CD4-positive, alpha-beta T cell (primary cell): ENCODE data around the gene MSRB3. TPM values are rescaled to one million over a fixed set of nuclear protein-coding genes. Genes with fewer than 3 reads are reported as not detected.
"Not testable (repeated sequence)": the region's sequence is repeated elsewhere in the genome, so short reads cannot be mapped to it uniquely, and the experiment has no call there.

Source experiments
- ATAC-seq: fragments of 200-7000 bp; cut with Tn5 transposase; one replicate; pipeline ENCODE4 v1.10.0; 2022; ENCODE audit warnings: mild to moderate bottlenecking; ENCODE audit not compliant: poor library complexity
- CTCF ChIA-PET: fragments of 350-600 bp; sonication (Branson Sonifier 250); formaldehyde crosslinking; loops from one replicate; lab custom pipeline; 2021; ENCODE audit warnings: antibody characterized with exemption, inconsistent platforms; lab: Charles Lee
- POLR2A ChIA-PET: fragments of 350-600 bp; sonication (Branson Sonifier 250); formaldehyde crosslinking; loops from one replicate; lab custom pipeline; 2021; ENCODE audit warnings: antibody characterized with exemption, inconsistent platforms; lab: Charles Lee
- DNase-seq, 14 experiments: peaks; one replicate each; pipeline ENCODE4 v3.0.0-alpha.2; 2013 to 2020; ENCODE audit warnings: mixed read lengths in 2 of 14
- H3K27ac ChIP-seq, 2 donors: one replicate each; pipeline versions ENCODE4 v1.5.1 to v1.7.0; 2013; ENCODE audit warnings: low read length in 2 of 2, low read depth in 1 of 2, mild to moderate bottlenecking in 1 of 2
- H3K27me3 ChIP-seq, 2 experiments: 1 replicate in 1 of 2; 2 replicates in 1 of 2; pipeline versions ENCODE4 v1.6.1 to v1.7.0; 2013; ENCODE audit warnings: low read length in 2 of 2, control low read depth in 1 of 2, mild to moderate bottlenecking in 1 of 2, moderate library complexity in 1 of 2; ENCODE audit not compliant: insufficient read depth in 2 of 2, control insufficient read depth in 1 of 2
- H3K36me3 ChIP-seq: one replicate; pipeline ENCODE4 v1.6.1; 2013; ENCODE audit warnings: low read length, control low read depth; ENCODE audit not compliant: insufficient read depth
- H3K4me1 ChIP-seq: one replicate; pipeline ENCODE4 v1.6.1; 2013; ENCODE audit warnings: low read length, control low read depth; ENCODE audit not compliant: insufficient read depth
- H3K4me3 ChIP-seq: one replicate; pipeline ENCODE4 v1.5.1; 2013; ENCODE audit warnings: mild to moderate bottlenecking, low read length, moderate library complexity
- H3K9me3 ChIP-seq, 2 experiments: 1 replicate in 1 of 2; 2 replicates in 1 of 2; pipeline versions ENCODE4 v1.6.1 to v1.7.0; 2013; ENCODE audit warnings: low read length in 2 of 2, mild to moderate bottlenecking in 2 of 2, control low read depth in 1 of 2, moderate library complexity in 1 of 2; ENCODE audit not compliant: control insufficient read depth in 1 of 2, insufficient read depth in 1 of 2
- H3K27ac Mint-ChIP-seq: one replicate; pipeline ENCODE4 v1.8.0; 2020; ENCODE audit warnings: mixed read lengths
- H3K27me3 Mint-ChIP-seq: one replicate; pipeline ENCODE4 v1.8.0; 2021; ENCODE audit warnings: mixed read lengths
- H3K36me3 Mint-ChIP-seq: one replicate; pipeline ENCODE4 v1.8.0; 2021; ENCODE audit warnings: low read depth, mixed read lengths
- H3K4me1 Mint-ChIP-seq: one replicate; pipeline ENCODE4 v1.8.0; 2021; ENCODE audit warnings: low read depth, mixed read lengths
- H3K4me3 Mint-ChIP-seq: one replicate; pipeline ENCODE4 v1.8.0; 2020; ENCODE audit warnings: mild to moderate bottlenecking, mixed read lengths
- H3K9me3 Mint-ChIP-seq: one replicate; pipeline ENCODE4 v1.8.0; 2020; ENCODE audit warnings: mixed read lengths
- intact Hi-C, 2 experiments: fragments of 100-400 bp; cut with DNase I in 1 of 2; cut with micrococcal nuclease in 1 of 2; formaldehyde crosslinking; loops; one replicate each; pipeline versions ENCODE4 v1.15.1 to v1.9.0; 2023 to 2025; cut with DNase I, micrococcal nuclease
- total RNA-seq, 174 experiments: library from RNA in 2 of 174; stranded (reverse) in 2 of 174; gene quantifications; one replicate each; pipeline ENCODE4 v1.2.3 and lab custom pipeline; 2021 to 2026
- TF ChIP-seq, protein P1 (sequence below): fragments of 200-600 bp; IDR thresholded peaks from one replicate; pipeline ENCODE4 v1.8.0; 2022; ENCODE audit warnings: antibody characterized with exemption, mild to moderate bottlenecking

MSRB3 gene
- total RNA-seq, 2 experiments from 2014 or later = 0.17 TPM; not detected in 1

DNA sequence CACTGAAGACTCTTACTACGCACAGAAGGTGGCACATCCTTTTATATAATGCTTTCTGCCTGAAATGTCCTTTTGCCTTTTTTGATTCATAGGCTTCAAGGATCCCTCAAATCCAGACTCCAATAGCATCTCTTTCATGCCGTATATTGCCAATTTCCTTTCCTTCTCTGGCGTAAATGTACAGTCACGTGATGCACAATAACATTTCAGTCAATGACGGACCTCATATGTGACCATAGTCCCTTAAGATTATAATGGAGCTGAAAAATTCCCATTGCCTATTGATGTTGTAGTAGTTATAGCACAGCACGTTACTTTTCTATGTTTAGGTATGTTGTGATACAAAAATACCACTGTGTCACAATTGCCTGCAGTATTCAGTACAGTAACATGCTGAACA lies 196.3 kb downstream of the MSRB3 start:
- H3K4me1 Mint-ChIP-seq = no peaks in the 10 kb centered on the region
- no peak overlapping the region for H3K27ac ChIP-seq
- H3K4me3 ChIP-seq = no peak overlapping the region
- TF ChIP-seq, protein P1, sequence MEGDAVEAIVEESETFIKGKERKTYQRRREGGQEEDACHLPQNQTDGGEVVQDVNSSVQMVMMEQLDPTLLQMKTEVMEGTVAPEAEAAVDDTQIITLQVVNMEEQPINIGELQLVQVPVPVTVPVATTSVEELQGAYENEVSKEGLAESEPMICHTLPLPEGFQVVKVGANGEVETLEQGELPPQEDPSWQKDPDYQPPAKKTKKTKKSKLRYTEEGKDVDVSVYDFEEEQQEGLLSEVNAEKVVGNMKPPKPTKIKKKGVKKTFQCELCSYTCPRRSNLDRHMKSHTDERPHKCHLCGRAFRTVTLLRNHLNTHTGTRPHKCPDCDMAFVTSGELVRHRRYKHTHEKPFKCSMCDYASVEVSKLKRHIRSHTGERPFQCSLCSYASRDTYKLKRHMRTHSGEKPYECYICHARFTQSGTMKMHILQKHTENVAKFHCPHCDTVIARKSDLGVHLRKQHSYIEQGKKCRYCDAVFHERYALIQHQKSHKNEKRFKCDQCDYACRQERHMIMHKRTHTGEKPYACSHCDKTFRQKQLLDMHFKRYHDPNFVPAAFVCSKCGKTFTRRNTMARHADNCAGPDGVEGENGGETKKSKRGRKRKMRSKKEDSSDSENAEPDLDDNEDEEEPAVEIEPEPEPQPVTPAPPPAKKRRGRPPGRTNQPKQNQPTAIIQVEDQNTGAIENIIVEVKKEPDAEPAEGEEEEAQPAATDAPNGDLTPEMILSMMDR = no peak
- H3K27me3 ChIP-seq = no peaks in the 10 kb centered on the region
- H3K27ac Mint-ChIP-seq = no peak overlapping the region
- DNase-seq = no peak
- POLR2A ChIA-PET = no interaction called here
- intact Hi-C loops = no loop called here
- no peak for ATAC-seq
- CTCF ChIA-PET = no interaction called here
- no peaks in the 10 kb centered on the region for H3K36me3 Mint-ChIP-seq
- H3K36me3 ChIP-seq = no peaks in the 10 kb centered on the region
- no peaks in the 10 kb centered on the region for H3K9me3 ChIP-seq
- H3K4me3 Mint-ChIP-seq = no peak overlapping the region
- H3K27me3 Mint-ChIP-seq = no peaks in the 10 kb centered on the region
- no peaks in the 10 kb centered on the region for H3K9me3 Mint-ChIP-seq
- no peaks in the 10 kb centered on the region for H3K4me1 ChIP-seq

DNA sequence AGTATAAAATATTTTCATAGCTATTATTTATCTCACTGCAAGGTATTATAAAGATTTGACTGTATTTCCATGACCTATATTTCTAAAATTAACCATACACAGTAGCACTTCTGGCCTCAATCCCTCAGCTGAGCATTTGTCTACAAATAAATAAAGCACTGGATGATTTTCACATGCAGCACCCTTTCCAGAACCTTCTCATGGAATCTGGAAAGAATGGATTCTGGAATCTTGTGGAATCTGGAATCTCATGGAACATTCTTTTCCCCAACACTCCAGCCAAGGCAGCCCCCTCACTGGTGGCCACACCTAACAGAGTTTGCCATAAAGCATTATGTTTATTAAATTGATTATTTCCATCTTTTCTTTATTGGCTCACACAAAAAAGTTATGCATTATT lies 199.2 kb downstream of the MSRB3 start:
- Mint-ChIP-seq H3K4me3 (no peak overlapping the region), H3K27ac (no peak overlapping the region), H3K36me3 (no peaks in the 10 kb centered on the region), H3K27me3 (no peaks in the 10 kb centered on the region), H3K4me1 (no peaks in the 10 kb centered on the region), H3K9me3 (peaks cover 3% of the 10 kb centered on the region)
- CTCF ChIA-PET = no interaction called here
- Histone ChIP-seq H3K27ac (no peak overlapping the region), H3K36me3 (no peaks in the 10 kb centered on the region), H3K9me3 (no peaks in the 10 kb centered on the region), H3K27me3 (no peaks in the 10 kb centered on the region), H3K4me1 (no peaks in the 10 kb centered on the region), H3K4me3 (no peak overlapping the region)
- ATAC-seq = no peak
- POLR2A ChIA-PET = no interaction called here
- DNase-seq = no peak
- TF ChIP-seq, protein P1 = no peak
- intact Hi-C loops = no loop called here

DNA sequence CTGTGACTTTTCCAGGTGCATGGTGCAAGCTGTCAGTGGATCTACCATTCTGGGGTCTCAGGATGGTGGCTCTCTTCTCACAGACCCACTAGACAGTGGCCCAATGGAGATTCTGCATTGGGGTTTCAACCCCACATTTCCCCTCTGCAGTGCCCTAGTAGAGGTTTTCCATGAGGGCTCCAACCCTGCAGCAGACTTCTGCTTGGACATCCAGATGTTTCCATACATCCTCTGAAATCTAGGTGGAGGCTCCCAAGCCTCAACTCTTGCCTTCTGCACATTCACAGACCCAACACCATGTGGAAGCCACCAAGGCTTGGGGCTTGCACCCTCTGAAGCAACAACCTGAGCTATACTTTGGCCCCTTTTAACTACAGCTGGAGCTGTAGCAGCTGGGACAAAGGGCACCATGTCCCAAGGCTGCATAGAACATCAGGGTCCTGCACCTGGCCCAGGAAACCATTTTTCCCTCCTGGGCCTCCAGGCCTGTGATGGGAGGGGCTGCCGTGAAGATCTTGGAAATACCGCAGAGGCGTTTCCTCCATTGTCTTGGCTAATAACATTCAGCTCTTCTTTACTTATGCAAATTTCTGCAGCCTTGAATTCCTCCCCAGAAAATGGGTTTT lies 205.5 kb downstream of the MSRB3 start:
- H3K27me3 Mint-ChIP-seq, H3K4me3 Mint-ChIP-seq, H3K4me1 ChIP-seq, intact Hi-C loops, H3K36me3 Mint-ChIP-seq, ATAC-seq, DNase-seq, POLR2A ChIA-PET, H3K4me1 Mint-ChIP-seq, CTCF ChIA-PET, H3K4me3 ChIP-seq, H3K27ac ChIP-seq, H3K27me3 ChIP-seq, H3K36me3 ChIP-seq, H3K27ac Mint-ChIP-seq: not testable (repeated sequence)
- peaks cover 12 to 13% of the 10 kb centered on the region in 2 experiments for H3K9me3 ChIP-seq
- H3K9me3 Mint-ChIP-seq = peaks cover 13% of the 10 kb centered on the region

DNA sequence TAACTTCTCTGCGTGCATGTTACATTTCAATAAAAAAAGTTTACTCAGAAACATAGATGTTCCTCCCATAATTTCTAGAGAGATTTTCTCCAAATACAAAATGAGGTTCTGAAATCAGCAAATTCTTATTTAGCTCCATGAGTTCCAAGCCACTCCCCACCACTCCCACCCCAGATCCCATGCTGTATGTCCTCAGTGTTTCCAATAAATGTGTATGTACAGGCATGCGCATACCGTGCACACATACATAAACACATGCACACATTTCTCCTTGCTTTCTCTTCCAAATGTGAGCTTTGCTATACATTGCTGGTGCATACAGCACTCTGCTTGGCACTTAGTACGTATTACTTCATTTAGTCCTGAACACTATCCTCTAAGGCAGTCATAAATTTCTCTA lies 209.7 kb downstream of the MSRB3 start:
- H3K4me1 ChIP-seq = no peaks in the 10 kb centered on the region
- ChIA-PET CTCF (no interaction called here), POLR2A (no interaction called here)
- H3K4me3 ChIP-seq = no peak overlapping the region
- ATAC-seq (no peak), DNase-seq (no peak)
- H3K27ac ChIP-seq = no peak overlapping the region
- no peaks in the 10 kb centered on the region for H3K27me3 Mint-ChIP-seq
- intact Hi-C loops = no loop called here
- H3K36me3 ChIP-seq = no peaks in the 10 kb centered on the region
- peaks cover 10% of the 10 kb centered on the region for H3K9me3 Mint-ChIP-seq
- TF ChIP-seq, protein P1 = no peak
- no peak overlapping the region for H3K27ac Mint-ChIP-seq
- no peaks in the 10 kb centered on the region for H3K27me3 ChIP-seq
- H3K36me3 Mint-ChIP-seq = no peaks in the 10 kb centered on the region
- H3K9me3 ChIP-seq = peaks cover 12 to 13% of the 10 kb centered on the region in 2 experiments
- no peaks in the 10 kb centered on the region for H3K4me1 Mint-ChIP-seq
- no peak overlapping the region for H3K4me3 Mint-ChIP-seq
